Nephron progenitor cell (in vitro differentiated cells): ENCODE data around the gene PGAP6.
"Not testable (repeated sequence)": the region's sequence is repeated elsewhere in the genome, so short reads cannot be mapped to it uniquely, and the experiment has no call there.

Source experiments
- DNase-seq: peaks from one replicate; pipeline ENCODE4 v3.0.0; 2021
- H3K27ac Mint-ChIP-seq: 2 replicates; pipeline ENCODE4 v1.8.0; 2021; ENCODE audit warnings: mild to moderate bottlenecking, moderate library complexity, mixed read lengths
- H3K27me3 Mint-ChIP-seq: 2 replicates; pipeline ENCODE4 v1.8.0; 2021; ENCODE audit warnings: mild to moderate bottlenecking, low read depth, mixed read lengths; ENCODE audit not compliant: poor library complexity
- H3K36me3 Mint-ChIP-seq: 2 replicates; pipeline ENCODE4 v1.8.0; 2021; ENCODE audit warnings: low read depth, mixed read lengths
- H3K4me1 Mint-ChIP-seq: 2 replicates; pipeline ENCODE4 v1.8.0; 2021; ENCODE audit warnings: mixed read lengths
- H3K4me3 Mint-ChIP-seq: 2 replicates; pipeline ENCODE4 v1.8.0; 2021; ENCODE audit warnings: mild to moderate bottlenecking, moderate library complexity, mixed read lengths
- H3K9me3 Mint-ChIP-seq: 2 replicates; pipeline ENCODE4 v1.8.0; 2021; ENCODE audit warnings: mild to moderate bottlenecking, moderate library complexity, mixed read lengths
- CTCF ChIP-seq: fragments of 200-600 bp; sonication (generic); IDR thresholded peaks from 2 replicates; pipeline ENCODE4 v1.5.0; 2021; ENCODE audit warnings: antibody characterized with exemption

The PGAP6 gene

GRCh38 chr16:425740-426114, 43.9 kb upstream of the PGAP6 start:
- peak overlapping the region; percentile 77 for H3K4me3 Mint-ChIP-seq
- peaks cover 19% of the 10 kb centered on the region for H3K36me3 Mint-ChIP-seq
- TF ChIP-seq CTCF = no peak
- peaks cover 52% of the 10 kb centered on the region for H3K4me1 Mint-ChIP-seq
- peaks cover 37% of the 10 kb centered on the region for H3K27me3 Mint-ChIP-seq
- H3K27ac Mint-ChIP-seq = no peak overlapping the region
- DNase-seq = no peak
- H3K9me3 Mint-ChIP-seq = no peaks in the 10 kb centered on the region

DNA sequence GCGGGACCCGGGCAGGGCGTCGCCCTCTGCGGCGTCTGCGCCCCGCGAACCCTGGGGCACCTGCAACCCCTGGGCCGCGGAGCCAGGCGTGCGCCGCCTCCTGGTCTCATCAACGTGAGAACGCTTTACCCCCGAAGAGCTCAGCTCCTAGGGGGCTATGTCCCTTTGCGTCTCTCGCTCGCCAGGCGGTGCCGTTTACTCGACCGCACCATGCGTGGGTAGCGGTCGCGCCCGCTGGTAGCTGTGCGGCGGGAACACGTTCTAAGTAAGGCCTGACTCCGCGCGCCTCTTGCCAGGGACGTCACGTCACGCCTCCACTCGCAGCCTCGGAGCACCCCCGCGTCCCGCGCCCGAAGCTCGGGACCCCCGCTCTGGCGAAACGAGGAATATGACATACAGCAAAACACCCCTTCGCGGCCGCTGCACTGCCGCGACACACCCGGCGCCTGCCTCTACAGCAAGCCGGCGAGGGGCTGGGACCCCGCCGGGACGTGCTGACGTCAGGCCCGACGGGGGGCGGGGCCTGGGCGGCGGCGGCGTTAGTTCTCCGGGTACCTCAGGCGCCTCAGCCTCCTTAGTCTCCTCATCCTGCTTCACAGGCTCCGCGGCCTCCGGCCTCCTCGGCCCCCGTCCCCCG, 43.4 kb upstream of the PGAP6 start, which contains the start of gene RAB11FIP3:
Gene RAB11FIP3 (plus strand): TSS at position 568 of the 637 bp plus-strand sequence. CDS start 358 bp downstream, outside the sequence.
- Mint-ChIP-seq H3K9me3 (no peaks in the 10 kb centered on the region), H3K27me3 (peaks cover 42% of the 10 kb centered on the region), H3K27ac (no peak within 1 kb of the TSS)

GRCh38 chr16:424623-425081, 42.9 kb upstream of the PGAP6 start:
- Mint-ChIP-seq H3K4me1 (peaks cover 44% of the 10 kb centered on the region), H3K9me3 (no peaks in the 10 kb centered on the region), H3K4me3 (peak overlapping the region; percentile 71), H3K27me3 (peaks cover 43% of the 10 kb centered on the region), H3K36me3 (peaks cover 13% of the 10 kb centered on the region), H3K27ac (no peak overlapping the region)
- TF ChIP-seq CTCF = no peak
- peak; percentile 22 for DNase-seq

More for the DNA sequence above, 43.4 kb upstream of the PGAP6 start, which contains the start of gene RAB11FIP3:
- no peak for TF ChIP-seq CTCF
- peak within 1 kb of the TSS; percentile 89 for H3K4me3 Mint-ChIP-seq
- peaks cover 49% of the 10 kb centered on the region for H3K4me1 Mint-ChIP-seq
- peaks cover 18% of the 10 kb centered on the region for H3K36me3 Mint-ChIP-seq
- peak; percentile 87 for DNase-seq

GRCh38 chr16:424033-424622, 42.4 kb upstream of the PGAP6 start:
- no peak for DNase-seq
- H3K27ac Mint-ChIP-seq = no peak overlapping the region
- peaks cover 39% of the 10 kb centered on the region for H3K4me1 Mint-ChIP-seq
- peaks cover 11% of the 10 kb centered on the region for H3K36me3 Mint-ChIP-seq
- peak overlapping the region; percentile 71 for H3K4me3 Mint-ChIP-seq
- no peaks in the 10 kb centered on the region for H3K9me3 Mint-ChIP-seq
- TF ChIP-seq CTCF = no peak
- H3K27me3 Mint-ChIP-seq = peaks cover 43% of the 10 kb centered on the region

GRCh38 chr16:422179-422578, 40.4 kb upstream of the PGAP6 start:
- not testable (repeated sequence) for H3K27ac Mint-ChIP-seq, H3K4me3 Mint-ChIP-seq, H3K36me3 Mint-ChIP-seq, DNase-seq, H3K9me3 Mint-ChIP-seq
- H3K27me3 Mint-ChIP-seq = peaks cover 47% of the 10 kb centered on the region
- peaks cover 19% of the 10 kb centered on the region for H3K4me1 Mint-ChIP-seq

- not testable (repeated sequence) for H3K4me3 Mint-ChIP-seq, H3K9me3 Mint-ChIP-seq, H3K27ac Mint-ChIP-seq, H3K4me1 Mint-ChIP-seq, H3K27me3 Mint-ChIP-seq, H3K36me3 Mint-ChIP-seq, DNase-seq
Measured at GRCh38 chr16:415170-415498, 33.4 kb upstream of the PGAP6 start.
